WTC11 (cell line): ENCODE results near the gene RAB40B.

Experiments used
- ATF3 ChIP-seq: sonication (generic); formaldehyde crosslinking; conservative IDR thresholded peaks from 2 replicates; pipeline ENCODE4 v1.8.1; 2022; ENCODE audit warnings: mild to moderate bottlenecking, missing genetic modification reagents
- CTCF ChIP-seq: fragments of 200-600 bp; IDR thresholded peaks from 2 replicates; pipeline ENCODE4 v1.8.0; 2022; ENCODE audit warnings: antibody characterized with exemption
- ZNF232 ChIP-seq: sonication (generic); formaldehyde crosslinking; IDR thresholded peaks from 2 replicates; pipeline ENCODE4 v1.8.0; 2022; ENCODE audit warnings: mild to moderate bottlenecking, missing genetic modification reagents

DNA sequence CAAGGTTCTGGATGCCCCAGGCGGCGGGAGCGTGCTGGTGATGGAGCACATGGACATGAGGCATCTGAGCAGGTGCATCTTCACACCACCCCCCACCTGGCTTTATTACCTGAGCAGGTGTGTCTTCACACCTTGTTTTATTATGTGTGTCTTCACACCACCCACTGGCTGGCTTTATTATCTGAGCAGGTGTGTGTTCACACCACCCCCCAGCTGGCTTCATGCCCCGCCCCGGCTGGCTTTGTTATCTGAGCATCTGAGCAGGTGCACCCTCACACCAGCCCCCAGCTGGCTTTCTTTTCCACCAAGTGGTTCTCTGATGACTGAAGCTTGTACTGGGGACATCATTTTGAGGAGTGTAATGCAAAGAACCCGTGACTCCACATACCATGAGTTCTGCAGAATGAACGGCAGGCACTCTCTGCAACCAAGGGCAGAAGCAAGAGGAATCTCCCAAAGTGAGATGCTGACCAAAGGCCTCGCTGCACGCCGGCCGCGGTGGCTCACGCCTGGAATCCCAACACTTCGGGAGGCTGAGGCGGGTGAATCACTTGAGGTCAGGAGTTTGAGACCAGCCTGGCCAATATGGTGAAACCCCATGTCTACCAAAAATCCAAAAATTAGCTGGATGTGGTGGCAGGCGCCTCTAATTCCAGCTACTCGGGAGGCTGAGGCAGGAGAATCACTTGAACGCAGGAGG, 20.6 kb upstream of the RAB40B start:
- TF ChIP-seq CTCF (no peak), ATF3 (no peak), ZNF232 (no peak)
